ENCODE data around the gene CFAP65.

Gene CFAP65

GRCh38 chr2:219059725-219060682, 18.7 kb upstream of the CFAP65 start:
- no peak for DNase-seq (ENCODE audit: low read depth, low spot score)

- no peak for DNase-seq (ENCODE audit: low read depth, low spot score)
These were observed 18.0 kb upstream of the CFAP65 start for GRCh38 chr2:219059375-219059724.

GRCh38 chr2:219058541-219059374, 17.4 kb upstream of the CFAP65 start:
- DNase-seq (ENCODE audit: low read depth, low spot score): no peak

GRCh38 chr2:219057709-219058540, 16.6 kb upstream of the CFAP65 start:
- DNase-seq (ENCODE audit: low read depth, low spot score): no peak

- no peak for DNase-seq (ENCODE audit: low read depth, low spot score)
These were observed 15.8 kb upstream of the CFAP65 start for GRCh38 chr2:219056896-219057708.

- DNase-seq (ENCODE audit: low read depth, low spot score): no peak
These were observed 15.0 kb upstream of the CFAP65 start for GRCh38 chr2:219056176-219056895.

- no peak for DNase-seq (ENCODE audit: low read depth, low spot score)
These were observed 13.9 kb upstream of the CFAP65 start for GRCh38 chr2:219054956-219055903.

GRCh38 chr2:219049282-219049681, 8.0 kb upstream of the CFAP65 start:
- DNase-seq (ENCODE audit: low read depth, low spot score): no peak

GRCh38 chr2:219045937-219046550, 4.7 kb upstream of the CFAP65 start:
- DNase-seq (ENCODE audit: low read depth, low spot score): no peak

GRCh38 chr2:219042750-219043149, 1.4 kb upstream of the CFAP65 start:
- DNase-seq (ENCODE audit: low read depth, low spot score): no peak

- no peak for DNase-seq (ENCODE audit: low read depth, low spot score)
These were observed 841 bp upstream of the CFAP65 start for GRCh38 chr2:219042157-219042556.

GRCh38 chr2:219038600-219038999, 2.7 kb downstream of the CFAP65 start:
- no peak for DNase-seq (ENCODE audit: low read depth, low spot score)

GRCh38 chr2:219037783-219038499, 3.4 kb downstream of the CFAP65 start:
- no peak for DNase-seq (ENCODE audit: low read depth, low spot score)

- DNase-seq (ENCODE audit: low read depth, low spot score): no peak
These were observed 5.4 kb downstream of the CFAP65 start for GRCh38 chr2:219035942-219036341.

GRCh38 chr2:219034823-219035222, 6.5 kb downstream of the CFAP65 start:
- DNase-seq (ENCODE audit: low read depth, low spot score): no peak

- DNase-seq (ENCODE audit: low read depth, low spot score): no peak
These were observed 9.1 kb downstream of the CFAP65 start for GRCh38 chr2:219032051-219032745.

GRCh38 chr2:219031005-219031738, 10.1 kb downstream of the CFAP65 start:
- no peak for DNase-seq (ENCODE audit: low read depth, low spot score)
